SK-N-SH treated with all-trans-retinoic acid at 6 μM for 48 hours (cell line): ENCODE results near the gene ABHD17C.

Experiments used
- BACH2 ChIP-seq: fragments of 250-450 bp; sonication (Bioruptor Pico); IDR thresholded peaks from 2 replicates; pipeline ENCODE4 v1.9.0; 2021; ENCODE audit warnings: mild to moderate bottlenecking, borderline replicate concordance
- ZC3H10 ChIP-seq: fragments of 250-450 bp; sonication (Bioruptor Pico); IDR thresholded peaks from 2 replicates; pipeline ENCODE4 v1.5.1; 2021; ENCODE audit warnings: mild to moderate bottlenecking, moderate library complexity

DNA sequence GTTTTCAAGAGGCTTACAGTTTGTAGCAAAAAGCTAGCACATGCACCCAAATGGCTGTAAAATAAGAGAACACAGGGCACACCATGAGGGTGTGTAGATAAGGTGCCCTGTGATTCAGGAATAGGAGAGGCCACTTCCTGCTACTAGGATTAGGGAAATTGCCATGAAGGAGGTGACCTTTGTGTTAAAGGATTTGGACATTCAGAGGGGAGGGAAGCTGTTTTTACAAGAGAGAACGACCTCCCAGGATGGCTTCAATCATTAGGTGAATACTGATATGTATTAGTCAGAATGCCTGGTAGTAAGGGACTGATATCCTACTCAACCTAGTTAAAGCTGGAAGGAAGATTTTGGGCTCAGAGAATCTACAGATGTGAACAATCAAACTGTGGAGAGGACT is 35.7 kb upstream of the ABHD17C start:
- TF ChIP-seq ZC3H10 (CRISPR knock-in tag) (no peak), BACH2 (no peak)
